Kidney capillary endothelial cell (primary cell): ENCODE results near the gene RPS6KA1.
A peak's percentile ranks its signal among the peaks of the same experiment; 100 is the strongest.

ENCODE experiments used
- DNase-seq: peaks from one replicate; pipeline ENCODE4 v3.0.0-alpha.2; 2018; ENCODE audit warnings: low spot score

Gene RPS6KA1

DNA sequence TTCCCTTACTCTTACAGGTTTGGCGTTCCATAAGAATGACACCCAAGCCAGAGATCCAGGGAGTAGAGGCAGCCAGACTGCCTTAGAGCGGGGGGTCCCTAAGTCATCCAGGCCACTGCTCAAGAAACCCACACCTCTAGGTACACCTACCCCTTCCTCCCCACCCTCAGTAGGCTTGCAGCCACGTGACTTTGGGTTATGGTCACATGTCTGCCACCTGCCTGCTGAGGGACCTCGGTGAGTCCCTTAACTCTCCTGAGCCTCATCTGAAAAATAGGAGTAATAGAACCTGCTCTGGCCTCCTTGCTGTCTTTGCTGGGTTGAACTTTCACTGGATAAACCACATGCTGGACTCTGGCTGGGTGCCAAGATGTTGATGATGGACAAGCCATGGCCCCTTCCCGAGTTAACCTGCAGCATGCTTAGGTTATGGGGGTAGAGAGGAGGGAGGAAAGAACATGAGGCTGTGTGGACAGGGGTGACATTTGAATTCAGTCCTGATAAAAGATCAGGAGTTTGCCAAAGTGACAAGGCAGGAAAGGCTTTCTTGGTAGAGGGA, 4.5 kb downstream of the RPS6KA1 start:
- no peak for DNase-seq

DNA sequence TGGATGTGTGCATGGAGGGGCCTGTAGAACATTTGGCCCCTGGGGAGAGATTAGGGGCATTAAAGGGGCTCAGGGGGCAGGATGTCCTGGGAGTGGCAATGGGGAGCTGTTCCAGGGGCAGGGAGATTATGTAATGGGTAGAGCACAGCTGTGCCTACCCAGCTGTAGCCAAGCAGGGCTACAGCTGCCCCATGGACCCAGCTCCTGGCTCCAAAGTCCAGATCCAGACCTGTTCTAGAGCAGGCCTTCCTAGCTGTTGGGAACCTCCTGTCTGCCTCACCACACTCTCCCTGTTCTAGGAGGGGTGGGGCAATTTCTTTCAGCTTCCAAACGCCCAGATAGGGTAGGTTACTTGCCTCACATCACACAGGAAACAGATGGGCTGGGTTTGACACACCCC, 5.6 kb downstream of the RPS6KA1 start:
- no peak for DNase-seq

DNA sequence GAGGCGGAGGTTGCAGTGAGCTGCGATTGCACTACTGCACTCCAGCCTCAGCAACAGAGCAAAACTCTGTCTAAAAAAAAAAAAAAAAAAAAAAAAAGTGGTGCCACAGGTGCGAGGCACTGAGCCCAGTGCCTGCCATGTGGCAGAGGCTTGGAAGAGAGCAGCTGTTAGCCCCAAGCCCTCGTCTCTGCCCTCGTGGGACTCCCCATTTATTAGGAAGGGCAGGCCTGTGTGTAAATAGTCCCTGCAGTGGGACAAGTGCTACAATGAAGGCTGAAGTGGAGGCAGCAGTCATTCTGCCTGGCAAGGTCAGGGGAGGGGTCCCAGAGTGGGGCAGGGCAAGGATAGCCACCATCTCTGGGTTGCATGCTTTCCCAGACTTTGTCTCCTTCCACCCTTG, 6.5 kb downstream of the RPS6KA1 start:
- no peak for DNase-seq

DNA sequence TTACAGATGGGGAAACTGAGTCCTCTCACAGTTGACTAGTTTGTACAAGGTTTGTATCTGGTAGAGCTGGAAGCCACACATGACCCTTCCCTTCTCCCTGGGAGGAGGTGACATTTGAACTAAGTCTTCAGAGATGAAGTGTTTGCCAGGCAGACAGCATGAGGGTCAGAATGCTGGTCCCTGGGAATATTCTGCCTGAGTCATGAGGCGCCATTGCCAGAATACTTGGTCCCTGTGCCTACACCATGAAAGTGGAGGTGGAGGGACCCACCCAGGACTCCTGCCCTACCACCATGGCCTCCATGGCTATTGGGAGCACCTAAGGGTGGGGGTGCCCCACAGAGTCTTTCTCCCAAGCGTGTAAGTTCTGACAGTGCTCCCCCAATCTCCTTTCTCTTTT, 7.0 kb downstream of the RPS6KA1 start:
- no peak for DNase-seq

DNA sequence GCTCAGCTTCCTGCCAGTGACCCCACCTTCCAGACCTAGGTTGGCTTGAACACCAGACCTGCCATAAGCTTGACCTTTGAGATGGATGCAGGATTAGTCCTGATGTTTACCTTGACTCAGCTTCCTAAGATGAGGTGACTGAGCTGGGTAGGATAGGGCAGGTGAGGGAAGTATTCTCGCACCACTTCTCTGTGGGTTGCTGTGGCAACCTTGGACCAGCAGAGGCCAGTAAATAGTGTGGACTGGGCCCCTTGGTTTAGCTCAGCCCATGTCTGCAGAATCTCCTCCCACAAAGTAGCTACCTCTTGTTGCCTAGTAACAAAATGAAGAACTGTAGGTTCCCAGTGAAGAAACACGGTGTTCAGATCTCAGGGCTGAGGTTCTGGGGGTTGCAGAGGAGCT, 8.4 kb downstream of the RPS6KA1 start:
- DNase-seq, result no peak

DNA sequence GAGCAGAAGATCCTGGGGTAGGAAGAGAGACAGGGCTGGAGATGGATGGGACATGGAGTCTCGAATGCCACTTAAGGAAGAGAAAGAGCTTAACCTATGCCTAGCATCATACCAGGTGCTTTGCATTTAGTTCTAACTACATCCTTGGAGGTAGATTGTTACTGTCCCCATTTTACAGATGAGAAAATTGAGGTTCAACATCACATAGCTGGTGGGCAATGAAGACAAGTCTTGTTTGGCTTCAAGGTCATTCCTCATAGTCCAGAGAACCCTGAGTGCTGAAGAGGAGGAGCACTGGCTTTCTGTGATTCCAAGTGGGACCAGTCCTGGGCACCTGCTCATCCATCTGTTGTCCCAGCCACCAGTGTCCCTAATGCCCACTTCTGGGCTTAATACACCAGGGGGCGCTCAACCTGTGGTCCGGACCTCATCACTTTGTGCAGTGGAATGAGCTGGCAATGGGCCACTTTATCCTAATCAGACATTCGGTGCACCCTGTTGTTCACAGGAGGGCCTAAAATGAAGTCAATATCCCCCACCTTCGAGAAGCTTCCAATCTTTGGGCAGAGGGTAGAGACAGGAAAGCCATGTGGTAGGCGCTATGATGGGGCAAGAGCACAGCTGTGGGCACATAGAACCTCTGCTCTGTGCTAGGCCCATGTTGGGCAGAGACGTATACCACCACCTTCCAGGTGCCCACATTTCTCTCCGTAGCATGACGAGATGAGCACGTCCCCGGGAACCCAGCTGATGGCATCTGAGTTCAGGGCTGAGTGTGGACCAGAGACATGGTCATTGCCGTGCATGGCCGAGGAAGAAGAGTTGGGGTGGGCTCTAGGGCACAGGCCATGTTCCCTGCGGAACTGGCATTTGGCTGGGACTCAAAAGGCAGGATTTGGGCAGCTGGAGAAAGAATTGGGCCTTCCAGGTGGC, 9.2 kb downstream of the RPS6KA1 start:
- peak; percentile 46 for DNase-seq

DNA sequence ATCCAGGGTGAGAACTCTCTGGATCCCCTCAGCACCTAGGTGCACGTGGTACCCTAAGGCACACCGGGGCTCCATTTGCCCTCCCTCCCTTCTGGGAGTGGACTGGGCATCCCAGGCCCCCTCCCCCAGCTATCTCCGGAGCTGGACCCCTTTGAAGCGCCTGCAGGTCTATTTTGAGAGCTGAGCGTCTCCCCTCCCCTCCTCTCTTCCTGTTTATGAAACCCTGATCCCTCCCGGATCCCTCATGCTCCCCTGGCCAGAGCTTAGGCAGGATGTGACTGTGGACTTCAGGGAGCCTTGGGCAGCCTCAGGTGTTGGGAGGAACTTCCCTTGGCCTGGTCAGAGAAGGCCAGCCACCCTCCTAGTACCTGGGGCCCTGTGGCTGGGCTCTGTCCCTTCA, 10.2 kb downstream of the RPS6KA1 start:
- DNase-seq, result no peak

DNA sequence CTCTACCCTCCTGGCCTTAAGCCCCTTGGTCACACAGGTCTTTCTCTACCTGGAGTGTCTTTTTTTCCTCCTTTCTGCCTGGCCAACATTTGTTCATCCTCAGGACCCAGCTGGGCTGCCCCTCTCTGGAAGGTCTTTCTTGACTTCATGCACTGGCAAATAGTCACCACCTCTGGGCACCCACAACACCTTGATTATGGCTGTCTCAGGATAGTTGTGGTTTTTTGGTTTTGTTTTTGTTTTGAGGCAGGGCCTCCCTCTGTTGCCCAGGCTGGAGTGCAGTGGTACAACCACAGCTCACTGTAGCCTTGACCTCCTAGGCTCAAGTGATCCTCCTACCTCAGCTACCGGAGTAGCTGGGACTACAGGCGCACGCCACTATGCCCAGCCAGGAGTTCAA, 10.8 kb downstream of the RPS6KA1 start:
- no peak for DNase-seq

DNA sequence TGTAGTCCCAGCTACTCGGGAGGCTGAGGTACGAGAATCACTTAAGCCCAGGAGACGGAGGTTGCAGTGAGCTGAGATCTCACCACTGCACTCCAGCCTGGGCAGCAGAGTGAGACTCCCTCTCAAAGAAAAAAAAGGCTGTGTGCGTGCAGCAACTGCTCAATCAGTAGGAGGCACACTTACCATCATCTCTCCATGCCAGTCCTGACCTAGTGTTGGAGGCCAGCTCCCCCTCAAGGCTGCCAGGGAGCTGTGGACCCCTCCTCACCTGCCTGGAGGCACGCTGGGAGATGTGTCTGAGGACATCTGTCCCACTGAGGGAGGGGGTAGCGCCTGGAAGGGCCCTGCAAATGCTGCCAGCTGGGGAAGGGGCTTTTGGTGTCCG, 11.9 kb downstream of the RPS6KA1 start:
- no peak for DNase-seq

DNA sequence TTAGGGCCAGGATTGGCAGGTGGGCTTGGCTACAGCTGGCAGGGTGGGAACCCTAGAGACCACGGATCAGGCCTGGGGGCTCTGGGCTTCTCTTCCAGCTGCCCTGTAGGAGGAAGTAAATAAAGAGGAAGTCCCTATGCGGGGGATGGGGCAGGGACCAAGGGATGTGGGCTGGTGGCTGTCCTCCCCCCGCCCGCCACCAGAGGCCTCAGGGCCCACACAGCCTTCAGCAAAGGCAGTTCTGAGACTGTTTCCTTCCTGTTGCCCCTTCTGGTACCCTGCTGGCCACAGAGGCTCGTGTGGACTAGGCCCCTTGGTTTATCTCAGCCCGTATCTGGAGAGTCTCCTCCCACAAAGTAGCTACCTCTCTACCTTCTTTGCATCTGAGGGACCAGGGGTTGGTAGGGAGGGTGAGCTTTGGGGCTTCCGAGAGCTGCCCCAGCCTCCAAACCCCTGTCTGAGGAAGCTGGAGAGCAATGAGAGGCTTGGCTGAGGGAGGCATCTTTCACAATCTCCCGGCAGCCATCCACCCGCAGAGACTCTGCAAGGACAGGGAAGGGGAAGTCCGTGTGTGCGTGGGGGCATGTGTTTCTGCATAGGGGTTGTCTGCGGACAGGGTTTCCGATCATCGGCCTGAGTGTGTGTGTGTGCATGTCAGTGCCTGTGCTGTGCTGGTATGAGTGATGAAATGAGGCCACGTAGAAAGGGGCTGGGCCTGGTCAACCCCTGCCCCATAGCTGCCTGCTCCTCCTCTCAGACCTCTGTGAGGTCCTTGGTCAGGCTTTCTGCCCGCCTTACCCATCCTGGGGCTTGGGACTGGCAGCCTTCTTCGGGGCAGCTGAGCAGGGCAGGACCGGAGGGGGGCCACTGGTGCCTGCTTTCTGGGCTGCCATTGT, 12.5 kb downstream of the RPS6KA1 start:
- peak; percentile 81 for DNase-seq

DNA sequence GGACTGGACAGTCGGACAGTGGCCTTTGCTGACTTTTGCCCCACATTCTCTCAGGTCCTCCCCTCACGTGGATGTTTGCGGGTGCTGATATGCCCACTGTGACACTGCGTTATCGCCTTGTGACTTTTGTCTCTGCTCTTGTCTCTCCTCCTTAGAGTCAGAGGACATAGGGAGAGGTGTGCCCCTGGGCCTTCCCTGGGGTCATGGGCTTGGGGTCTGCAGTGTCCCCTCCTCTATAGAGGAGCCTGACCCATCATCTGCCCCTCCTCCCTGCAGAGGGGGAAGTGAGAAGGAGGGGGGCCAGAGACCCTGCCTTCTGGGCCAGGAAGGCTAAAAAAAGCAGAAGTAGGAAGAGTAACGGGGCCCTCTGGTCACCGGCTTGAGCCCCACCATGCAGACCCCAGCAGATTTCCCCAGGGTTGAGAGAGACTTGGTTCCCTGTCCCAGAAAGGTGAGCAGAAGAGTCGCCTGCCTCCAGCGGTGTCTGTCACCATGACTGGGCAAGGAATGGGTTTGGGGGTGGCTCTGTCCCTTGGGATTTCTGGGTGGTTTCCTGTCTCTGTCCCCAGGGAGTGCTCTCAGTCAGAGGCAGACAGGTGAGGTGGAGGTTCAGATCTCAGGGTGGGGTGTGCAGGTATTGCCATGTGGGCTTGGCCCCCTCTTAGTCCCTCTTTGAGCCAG, 13.3 kb downstream of the RPS6KA1 start:
- DNase-seq, result no peak

DNA sequence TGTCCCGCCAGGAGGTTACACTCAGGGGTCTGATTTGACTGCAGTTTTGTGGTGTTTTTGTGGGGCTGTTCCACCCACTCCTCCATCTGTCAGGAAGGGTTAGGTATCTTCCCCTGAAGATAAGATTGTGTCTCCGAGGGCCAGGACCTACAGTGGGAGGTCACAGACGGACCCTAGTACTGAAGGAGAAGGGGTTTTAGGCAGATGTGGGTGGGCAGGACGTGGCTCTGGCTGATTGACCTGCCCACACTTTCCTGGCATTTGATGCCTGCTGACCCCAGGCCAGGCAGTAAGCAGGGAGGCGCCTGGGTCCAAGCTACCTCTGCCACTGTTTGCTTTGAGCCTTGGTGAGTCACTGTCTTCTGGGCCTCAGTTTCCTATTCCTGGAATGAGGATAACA, 13.9 kb downstream of the RPS6KA1 start:
- no peak for DNase-seq

DNA sequence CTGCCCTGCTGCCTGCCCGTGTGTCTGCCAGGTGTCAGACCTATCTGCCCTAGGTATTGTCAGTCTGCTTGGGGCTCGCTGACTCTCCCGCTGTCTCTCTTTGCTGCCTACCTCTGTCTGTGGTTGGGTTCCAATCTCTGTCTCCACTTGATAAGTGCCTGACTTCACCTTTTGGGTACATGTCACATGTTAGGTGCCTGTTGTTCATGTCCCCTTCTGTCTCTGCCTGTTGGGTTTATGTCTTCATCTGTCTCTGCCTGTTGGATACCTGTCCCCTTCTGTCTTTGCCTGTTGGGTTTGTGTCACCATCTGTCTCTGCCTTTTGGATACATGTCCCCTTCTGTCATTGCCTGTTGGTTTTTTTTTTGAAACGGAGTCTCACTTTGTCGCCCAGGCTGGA, 14.6 kb downstream of the RPS6KA1 start:
- no peak for DNase-seq

DNA sequence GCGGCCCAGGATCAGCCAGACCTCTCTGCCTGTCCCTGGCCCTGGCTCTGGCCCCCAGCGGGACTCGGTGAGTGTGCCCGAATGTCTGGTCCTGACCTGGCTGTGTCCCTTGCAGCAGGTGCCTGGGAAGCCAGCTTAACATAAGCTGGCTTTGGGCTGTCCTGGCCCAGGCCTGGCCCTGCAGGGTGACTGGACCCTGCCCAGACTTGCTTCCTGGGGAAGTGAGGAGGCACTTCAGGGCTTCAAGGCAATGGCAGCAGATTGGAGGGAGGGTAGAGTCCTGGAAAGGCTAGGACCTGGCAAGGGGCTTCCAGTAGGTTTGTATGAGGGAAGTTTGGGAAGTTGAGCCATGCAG, 16.4 kb downstream of the RPS6KA1 start:
- no peak for DNase-seq

DNA sequence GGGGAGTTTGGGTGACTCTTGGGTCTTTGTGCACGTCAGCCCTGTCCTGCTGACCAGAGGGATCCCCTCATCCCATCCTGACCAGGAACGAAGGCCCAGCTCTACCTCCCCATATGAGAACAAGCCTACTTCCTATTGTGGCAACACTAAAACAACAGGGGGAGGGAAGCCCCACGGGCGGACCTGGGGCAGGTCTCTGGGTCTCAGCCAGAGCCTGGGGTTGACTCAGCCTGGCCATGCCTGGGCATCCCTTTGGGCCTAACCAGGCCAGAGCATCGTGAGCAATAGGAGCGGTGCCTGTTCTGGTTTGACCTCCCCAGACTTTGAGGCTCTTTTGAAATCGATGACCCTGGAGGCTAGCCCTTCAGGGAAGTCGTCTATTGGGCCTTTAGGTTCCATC, 16.8 kb downstream of the RPS6KA1 start:
- DNase-seq, result no peak

DNA sequence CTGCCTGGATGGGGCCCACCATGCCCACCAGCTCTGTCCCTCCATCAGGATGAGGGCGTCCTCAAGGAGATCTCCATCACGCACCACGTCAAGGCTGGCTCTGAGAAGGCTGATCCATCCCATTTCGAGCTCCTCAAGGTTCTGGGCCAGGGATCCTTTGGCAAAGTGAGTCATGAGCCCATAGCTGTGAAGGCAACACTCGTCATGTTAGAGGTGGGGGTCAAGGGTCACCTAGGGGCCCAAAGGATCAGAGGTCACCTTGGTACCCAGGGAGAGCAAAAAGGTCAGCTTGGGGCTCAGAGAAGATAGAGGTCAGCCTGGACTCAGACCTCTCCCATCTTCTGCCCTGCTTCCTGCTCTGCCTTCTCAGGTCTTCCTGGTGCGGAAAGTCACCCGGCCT, 17.3 kb downstream of the RPS6KA1 start:
- no peak for DNase-seq

DNA sequence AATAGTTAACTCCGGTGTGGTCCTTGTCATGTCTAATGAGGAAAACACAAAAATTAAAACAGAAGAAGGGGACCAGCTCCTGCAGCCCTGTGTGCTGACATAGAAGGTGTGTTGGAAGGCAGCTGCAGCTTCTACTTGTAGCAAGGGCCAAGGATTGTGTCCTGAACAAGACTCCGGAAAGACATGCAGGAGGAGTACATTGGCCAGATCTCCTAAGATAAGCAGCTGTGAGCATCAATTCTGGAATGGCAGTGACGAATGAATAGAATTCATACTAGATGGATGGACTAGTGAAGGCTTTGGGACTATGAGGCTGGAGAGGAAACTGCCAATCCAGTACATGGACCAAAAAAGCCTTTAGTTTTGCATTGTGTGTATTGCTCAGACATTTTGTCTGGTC, 19.3 kb downstream of the RPS6KA1 start:
- DNase-seq, result no peak

DNA sequence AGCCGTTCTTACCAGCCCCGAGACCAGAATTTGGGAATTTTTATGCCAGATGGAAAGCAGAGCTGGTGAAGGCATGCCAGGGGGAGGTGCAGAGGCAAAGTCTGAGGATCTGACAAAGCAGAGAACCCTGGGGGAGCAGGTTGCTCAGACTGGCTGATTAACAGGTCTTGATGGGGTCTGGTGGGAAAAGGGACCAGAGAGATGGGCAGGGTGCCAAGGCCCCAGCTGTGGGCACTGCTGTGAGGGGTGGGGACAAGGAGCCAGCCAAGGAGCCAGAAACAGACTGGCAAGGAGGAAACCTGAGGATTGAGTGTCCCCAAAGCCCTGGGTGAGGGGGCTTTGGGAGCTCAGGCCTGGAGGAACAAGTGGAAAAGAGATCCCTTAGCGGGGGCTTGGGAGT, 21.4 kb downstream of the RPS6KA1 start:
- no peak for DNase-seq

DNA sequence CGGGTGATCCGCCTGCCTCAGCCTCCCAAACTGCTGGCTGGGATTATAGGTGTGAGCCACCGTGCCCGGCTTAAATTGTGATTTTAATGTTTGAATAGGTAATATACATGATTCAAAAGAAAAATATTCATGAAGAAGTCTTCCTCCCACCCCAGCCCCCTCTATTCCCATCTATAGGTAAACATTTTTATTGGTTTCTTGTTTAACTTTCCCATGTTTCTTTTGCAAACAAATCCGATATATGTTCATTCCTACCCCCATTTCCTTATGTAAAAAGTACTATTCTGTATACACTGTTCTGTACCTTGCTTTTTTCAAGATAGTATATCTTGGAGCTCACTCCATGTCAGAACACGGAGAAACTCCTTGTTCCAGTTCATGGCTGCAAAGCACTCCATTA, 23.2 kb downstream of the RPS6KA1 start:
- DNase-seq, result no peak

DNA sequence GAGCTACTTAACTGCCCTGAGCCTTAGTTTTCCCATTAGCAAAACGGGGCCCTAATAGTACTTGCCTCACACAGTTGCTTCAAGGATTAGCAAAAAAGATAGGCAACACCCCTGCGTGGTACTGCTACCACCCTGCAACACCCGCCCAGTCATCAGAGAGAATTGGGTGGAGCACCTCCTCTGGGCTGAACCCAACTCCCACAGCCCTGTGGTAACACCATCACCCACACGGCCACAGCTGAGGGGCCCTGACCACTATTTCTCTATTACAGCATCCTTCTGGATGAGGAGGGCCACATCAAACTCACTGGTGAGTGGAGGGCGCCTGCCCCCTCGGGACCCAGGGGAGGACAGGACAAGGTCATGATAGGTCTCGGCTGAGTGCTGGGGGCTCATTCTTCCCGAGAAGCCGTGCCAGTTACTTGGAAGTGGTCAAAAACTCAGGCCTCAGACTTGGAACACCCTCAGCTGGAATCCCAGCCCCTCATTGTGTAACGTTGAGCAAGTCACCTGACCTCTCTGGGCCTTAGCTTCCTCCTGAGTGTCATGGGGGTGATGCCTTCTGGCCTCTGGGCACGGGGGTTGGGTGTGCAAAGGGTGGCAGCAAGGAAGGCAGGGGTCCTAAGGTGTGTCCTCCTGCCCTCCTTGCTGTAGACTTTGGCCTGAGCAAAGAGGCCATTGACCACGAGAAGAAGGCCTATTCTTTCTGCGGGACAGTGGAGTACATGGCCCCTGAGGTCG, 24.6 kb downstream of the RPS6KA1 start:
- no peak for DNase-seq

DNA sequence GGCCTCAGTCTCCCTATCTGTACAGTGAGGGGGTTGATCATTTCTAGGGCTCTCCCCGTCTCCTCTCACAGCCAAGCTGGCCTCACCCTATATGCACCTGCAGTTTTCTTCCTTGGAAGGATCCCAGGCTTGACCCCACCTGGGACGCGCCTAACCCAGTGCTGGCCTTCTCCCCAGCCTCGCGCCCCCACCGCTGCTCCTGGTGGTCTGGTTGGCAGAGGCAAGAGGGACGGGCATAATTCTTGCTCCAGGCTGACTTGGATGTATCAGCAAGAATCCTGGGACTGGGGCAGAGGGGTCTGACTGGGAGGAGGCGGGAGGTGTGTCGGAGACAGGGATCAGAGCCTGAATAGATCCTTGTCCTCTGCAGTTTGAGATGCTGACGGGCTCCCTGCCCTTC, 25.2 kb downstream of the RPS6KA1 start:
- no peak for DNase-seq

DNA sequence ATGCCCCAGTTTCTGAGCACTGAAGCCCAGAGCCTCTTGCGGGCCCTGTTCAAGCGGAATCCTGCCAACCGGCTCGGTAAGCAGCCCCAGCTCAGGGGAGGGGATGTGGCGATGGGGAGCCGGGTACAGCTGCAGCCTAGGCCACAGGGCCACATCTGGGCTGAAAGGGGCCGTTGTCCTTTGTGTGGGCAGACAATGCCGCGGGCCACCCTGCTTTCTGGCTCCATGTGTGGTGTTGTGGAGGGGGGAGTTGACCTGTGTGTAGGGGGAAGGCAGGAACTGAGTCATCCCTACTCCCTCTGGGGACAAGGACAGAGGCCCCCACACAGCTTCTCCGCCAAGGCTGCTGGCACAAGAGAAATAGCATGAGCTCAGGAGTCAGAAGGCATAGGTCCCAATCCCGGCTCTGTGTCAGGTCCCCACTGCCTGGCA, 26.0 kb downstream of the RPS6KA1 start:
- no peak for DNase-seq
